RCC 7860 (cell line): Measurements from ENCODE around the gene TNFAIP8.

Source experiments
- DNase-seq: peaks from one replicate; pipeline ENCODE4 v3.0.0-alpha.2; 2015; ENCODE audit warnings: low spot score
- FAIRE-seq: peaks from 2 replicates; lab custom pipeline; 2012; peaks lifted over from hg19 to GRCh38; lab: Jason Lieb, UNC

The TNFAIP8 gene

GRCh38 chr5:119365847-119366539, 10.2 kb downstream of the TNFAIP8 start:
- no peak for FAIRE-seq
- no peak for DNase-seq

GRCh38 chr5:119366540-119366881, 10.7 kb downstream of the TNFAIP8 start:
- no peak for DNase-seq
- FAIRE-seq: no peak

- no peak for FAIRE-seq
- DNase-seq: no peak
Measured at GRCh38 chr5:119367502-119368237, 11.9 kb downstream of the TNFAIP8 start.

GRCh38 chr5:119368238-119368630, 12.4 kb downstream of the TNFAIP8 start:
- FAIRE-seq: no peak

GRCh38 chr5:119370486-119370885, 14.7 kb downstream of the TNFAIP8 start:
- FAIRE-seq (no peak), DNase-seq (no peak)

More at GRCh38 chr5:119368238-119368630, 12.4 kb downstream of the TNFAIP8 start:
- no peak for DNase-seq

GRCh38 chr5:119371146-119371545, 15.3 kb downstream of the TNFAIP8 start:
- no peak for DNase-seq
- FAIRE-seq: no peak

GRCh38 chr5:119373449-119373858, 17.6 kb downstream of the TNFAIP8 start:
- FAIRE-seq (no peak), DNase-seq (no peak)

GRCh38 chr5:119374901-119375300, 19.1 kb downstream of the TNFAIP8 start:
- FAIRE-seq (no peak), DNase-seq (no peak)

- no peak for FAIRE-seq
- no peak for DNase-seq
Measured at GRCh38 chr5:119377066-119377465, 21.2 kb downstream of the TNFAIP8 start.

GRCh38 chr5:119378075-119378700, 22.4 kb downstream of the TNFAIP8 start:
- DNase-seq (no peak), FAIRE-seq (no peak)

- DNase-seq (no peak), FAIRE-seq (no peak)
Measured at GRCh38 chr5:119379096-119379495, 23.3 kb downstream of the TNFAIP8 start.

GRCh38 chr5:119379942-119380547, 24.2 kb downstream of the TNFAIP8 start:
- no peak for FAIRE-seq
- no peak for DNase-seq

- DNase-seq (no peak), FAIRE-seq (no peak)
Measured at GRCh38 chr5:119382169-119382568, 26.4 kb downstream of the TNFAIP8 start.

GRCh38 chr5:119383008-119383407, 27.2 kb downstream of the TNFAIP8 start:
- DNase-seq: no peak

GRCh38 chr5:119385136-119385535, 29.3 kb downstream of the TNFAIP8 start:
- FAIRE-seq (no peak), DNase-seq (no peak)

More at GRCh38 chr5:119383008-119383407, 27.2 kb downstream of the TNFAIP8 start:
- no peak for FAIRE-seq

GRCh38 chr5:119385536-119386128, 29.8 kb downstream of the TNFAIP8 start:
- FAIRE-seq: no peak

GRCh38 chr5:119386596-119387344, 31.0 kb downstream of the TNFAIP8 start:
- FAIRE-seq: peak; percentile 53
- peak; percentile 49 for DNase-seq

More at GRCh38 chr5:119385536-119386128, 29.8 kb downstream of the TNFAIP8 start:
- DNase-seq: no peak

GRCh38 chr5:119387945-119388618, 32.3 kb downstream of the TNFAIP8 start:
- FAIRE-seq (no peak), DNase-seq (no peak)

GRCh38 chr5:119388619-119389190, 32.9 kb downstream of the TNFAIP8 start:
- no peak for DNase-seq
- FAIRE-seq: no peak
